GM18502 (cell line): ENCODE data around the gene ZDHHC18.

Experiments
- ATAC-seq: cut with Tn5 transposase; IDR thresholded peaks from one replicate; pipeline ENCODE4 v1.9.1; 2021; ENCODE audit warnings: mild to moderate bottlenecking; ENCODE audit not compliant: unreplicated experiment, poor library complexity

Gene ZDHHC18

DNA sequence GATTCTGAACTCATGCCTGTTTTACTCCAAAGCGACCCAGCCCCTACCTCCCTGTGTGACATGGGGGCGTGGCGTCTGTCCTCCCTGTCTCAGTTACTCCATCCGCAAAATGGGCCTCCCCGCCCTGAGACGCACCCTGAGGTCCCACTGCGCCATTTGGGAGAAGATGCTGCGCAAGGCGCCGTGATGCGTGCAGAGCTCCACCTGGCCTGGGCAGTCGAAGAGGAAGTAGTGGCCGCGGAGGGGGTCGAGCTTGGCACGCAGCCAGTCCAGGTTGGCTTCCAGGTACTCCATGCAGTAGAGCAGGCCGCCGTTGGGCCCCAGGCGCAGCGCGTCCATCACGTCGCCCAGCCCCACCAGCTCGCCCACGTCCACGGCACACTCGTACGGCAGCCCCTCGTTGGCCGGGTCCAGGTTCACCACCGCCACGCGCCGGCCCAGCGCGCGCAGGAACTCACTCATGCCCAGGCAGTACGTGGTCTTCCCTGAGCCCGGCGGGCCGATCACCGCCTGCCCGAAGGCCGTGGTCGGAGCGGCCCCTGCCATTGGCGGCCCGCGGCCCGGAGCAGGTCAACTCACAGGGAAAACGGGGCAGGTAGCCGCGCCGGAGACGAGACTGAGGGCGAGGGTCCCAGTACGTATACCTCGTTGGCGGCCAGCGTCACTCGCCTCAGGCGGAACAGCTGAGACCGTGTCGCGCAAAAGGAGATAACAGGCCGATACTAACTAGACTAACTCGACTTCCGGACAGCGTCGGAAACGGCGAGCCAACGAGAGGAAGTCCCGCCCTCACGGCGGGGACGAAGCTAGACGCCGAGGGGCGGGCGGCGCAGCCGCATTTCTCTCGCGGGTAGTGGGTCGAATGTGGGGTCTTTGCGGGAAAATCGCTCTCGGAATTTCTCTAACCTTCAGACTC lies 63.3 kb downstream of the ZDHHC18 start, which contains the start of gene GPN2:
Gene GPN2 (minus strand): TSS at position 733 of the 916 bp plus-strand sequence. CDS start 187 bp downstream, at position 546.
- peak; percentile 73 for ATAC-seq

DNA sequence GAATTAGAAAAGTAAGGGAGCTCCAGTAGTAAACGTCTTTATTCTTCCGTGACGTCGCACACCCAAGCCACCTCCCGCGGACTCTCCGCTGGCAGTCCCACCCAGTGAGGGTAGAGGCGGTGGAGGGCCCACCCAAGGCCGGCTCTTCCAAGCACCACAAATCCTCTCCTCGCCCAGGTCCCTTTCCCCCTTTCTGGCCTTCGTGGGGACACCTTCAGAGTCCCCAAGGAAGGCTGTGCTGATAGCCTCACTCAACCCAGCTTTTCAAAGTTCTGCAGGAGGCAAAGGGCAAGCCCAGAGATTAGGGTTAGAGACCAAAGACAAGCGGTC lies 63.9 kb downstream of the ZDHHC18 start:
- ATAC-seq, result peak; percentile 15

DNA sequence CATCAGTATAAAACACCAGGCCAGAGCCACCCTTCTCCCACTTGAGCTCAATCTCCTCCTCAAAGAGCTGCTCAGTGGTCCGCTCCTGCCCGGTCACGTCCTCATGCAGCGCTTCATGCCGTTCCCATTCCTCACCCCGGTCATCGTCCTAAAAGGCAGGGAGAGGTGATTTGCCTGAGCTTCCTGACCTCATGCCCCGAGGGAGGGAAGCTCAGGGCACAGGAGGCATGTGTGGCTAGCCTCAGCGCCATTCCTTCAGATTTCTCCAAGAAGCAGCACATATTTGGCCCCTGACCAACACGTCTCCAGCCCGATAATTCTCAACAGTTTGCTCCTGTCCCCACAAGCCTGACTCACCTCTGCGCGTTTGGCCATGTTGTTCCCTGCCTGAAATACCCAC lies 67.8 kb downstream of the ZDHHC18 start:
- ATAC-seq, result no peak

DNA sequence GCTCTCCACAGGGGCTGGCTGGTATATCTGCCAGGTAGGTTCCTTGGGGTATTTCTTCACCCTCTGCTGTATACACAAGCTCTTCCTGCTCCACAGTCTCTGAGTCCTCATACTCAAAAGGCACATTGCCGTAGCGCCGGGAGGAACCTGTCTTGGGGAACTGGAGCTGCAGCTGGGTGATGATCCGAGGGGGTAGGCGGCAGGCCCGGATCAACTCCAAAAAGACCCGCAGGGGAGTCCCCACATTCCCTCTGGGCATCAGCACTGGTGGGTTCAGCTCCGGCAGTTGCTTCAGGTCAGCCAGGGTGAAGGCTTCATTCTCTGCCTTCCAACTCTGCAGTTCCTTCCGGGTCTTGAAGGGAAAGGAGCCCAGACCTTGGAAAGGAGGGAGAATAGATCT lies 70.9 kb downstream of the ZDHHC18 start:
- no peak for ATAC-seq

DNA sequence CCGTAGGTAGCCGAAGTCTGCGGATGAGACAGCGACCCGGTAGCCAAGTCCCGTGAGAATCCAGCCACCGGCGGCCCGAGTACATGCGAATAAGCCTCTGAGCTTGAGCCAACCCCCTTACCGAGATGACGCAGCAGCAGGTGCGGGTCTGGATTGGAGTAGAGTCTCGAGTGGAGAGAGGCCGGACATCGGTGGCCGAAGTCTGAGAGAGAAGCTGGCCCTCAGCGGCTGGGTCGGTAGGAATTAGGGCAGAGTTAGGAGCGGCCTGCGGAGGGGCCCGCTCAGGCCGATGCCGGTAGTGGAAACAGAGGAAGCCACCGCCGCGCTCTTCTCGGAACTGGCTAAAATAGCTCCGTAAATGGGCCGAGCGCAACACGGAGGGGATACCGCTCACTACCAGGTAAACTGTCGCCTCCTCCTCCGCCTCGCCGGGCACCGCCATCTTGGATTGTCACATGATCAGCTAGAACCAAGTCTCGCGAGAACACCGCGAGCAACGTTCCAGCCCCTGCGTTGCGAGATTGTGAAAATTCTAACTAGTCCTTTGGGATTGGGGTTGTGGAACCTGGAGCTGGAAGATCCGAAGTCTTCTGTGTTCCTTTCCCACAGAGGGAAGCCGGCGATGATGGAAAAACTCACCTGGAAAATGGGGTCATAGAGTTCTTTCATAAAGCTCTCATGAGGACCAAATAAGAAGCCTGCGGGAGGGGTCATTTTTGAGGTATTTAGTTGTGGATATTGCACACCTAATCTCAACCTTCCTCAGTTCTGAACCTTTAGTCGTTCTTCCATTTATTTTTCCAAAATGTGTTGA lies 73.7 kb downstream of the ZDHHC18 start, which contains the start of gene GPATCH3:
Gene GPATCH3 (minus strand): TSS at position 467 of the 814 bp plus-strand sequence. CDS start 25 bp downstream, at position 442.
- ATAC-seq, result peak; percentile 87

DNA sequence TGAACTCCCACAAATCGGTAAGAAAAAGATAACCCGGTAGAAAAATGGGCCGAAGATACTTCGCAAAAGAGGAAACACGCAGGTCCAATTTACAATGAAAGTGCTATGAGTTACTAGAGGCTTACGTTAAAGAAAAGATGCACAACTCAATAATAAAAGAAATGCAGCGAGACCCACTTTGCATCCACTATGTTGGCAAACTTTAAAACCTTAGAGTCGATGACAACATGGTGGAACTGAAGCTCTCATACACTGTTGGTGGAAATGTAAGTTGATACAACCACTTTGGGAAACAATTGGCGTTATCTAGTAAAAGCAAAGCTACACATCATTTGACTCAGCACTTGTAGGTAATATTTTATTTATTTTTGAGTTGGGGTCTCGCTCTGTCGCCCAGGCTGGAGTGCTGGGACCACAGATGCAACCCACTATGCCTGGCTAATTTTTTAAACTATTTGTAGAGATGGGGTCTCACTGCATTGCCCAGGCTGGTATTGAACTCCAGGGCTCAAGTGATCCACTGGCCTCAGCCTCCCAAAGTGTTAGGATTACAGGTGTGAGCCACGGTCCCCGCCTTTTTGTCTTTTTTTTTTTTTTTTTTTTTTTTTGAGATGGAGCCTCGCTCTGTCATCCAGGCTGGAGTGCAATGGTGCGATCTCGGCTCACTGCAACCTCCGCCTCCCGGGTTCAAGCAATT lies 74.5 kb downstream of the ZDHHC18 start:
- ATAC-seq, result no peak
